Fibroblast of lung (primary cell): ENCODE results near the gene PYGO2. TPM values are rescaled to one million over a fixed set of nuclear protein-coding genes. Genes with fewer than 3 reads are reported as not detected.

Experiments used
- DNase-seq, 2 donors: peaks; one replicate each; pipeline versions ENCODE4 v3.0.0 to v3.0.0-alpha.2; 2010; ENCODE audit warnings: low read depth in 2 of 2
- H2AFZ ChIP-seq: 2 replicates; pipeline ENCODE4 v1.5.1; 2012; ENCODE audit warnings: low read length, control low read depth, inconsistent platforms
- H3K27ac ChIP-seq: 2 replicates; pipeline ENCODE4 v1.5.1; 2011; ENCODE audit warnings: low read length, control low read depth; ENCODE audit not compliant: insufficient read depth
- H3K27me3 ChIP-seq: 2 replicates; pipeline ENCODE4 v1.5.1; 2011; ENCODE audit warnings: mild to moderate bottlenecking, low read length; ENCODE audit not compliant: control insufficient read depth, insufficient read depth
- H3K36me3 ChIP-seq: 2 replicates; pipeline ENCODE4 v1.5.1; 2011; ENCODE audit warnings: low read length; ENCODE audit not compliant: control insufficient read depth, insufficient read depth
- H3K4me1 ChIP-seq: 2 replicates; pipeline ENCODE4 v1.5.1; 2011; ENCODE audit warnings: low read length; ENCODE audit not compliant: control insufficient read depth, insufficient read depth; ENCODE audit errors: extremely low read depth
- H3K4me2 ChIP-seq: 2 replicates; pipeline ENCODE4 v1.5.1; 2011; ENCODE audit warnings: low read length, control low read depth; ENCODE audit not compliant: insufficient read depth; ENCODE audit errors: extremely low read depth
- H3K4me3 ChIP-seq, 4 experiments: fragments of 200-600 bp in 1 of 4; sonication (generic) in 1 of 4; replicated peaks in 1 of 4; 2 replicates each; pipeline ENCODE4 v1.5.1; 2011 to 2016; ENCODE audit warnings: low read length in 4 of 4, low read depth in 3 of 4, mild to moderate bottlenecking in 3 of 4, control low read depth in 2 of 4, inconsistent platforms in 1 of 4, mixed read lengths in 1 of 4; ENCODE audit not compliant: insufficient read depth in 1 of 4; ENCODE audit errors: control extremely low read depth in 1 of 4
- H3K79me2 ChIP-seq: 2 replicates; pipeline ENCODE4 v1.5.1; 2012; ENCODE audit warnings: mild to moderate bottlenecking, low read length, inconsistent platforms; ENCODE audit not compliant: control insufficient read depth, insufficient read depth
- H3K9ac ChIP-seq: 2 replicates; pipeline ENCODE4 v1.5.1; 2011; ENCODE audit warnings: mild to moderate bottlenecking, low read length, control low read depth; ENCODE audit not compliant: insufficient read depth
- H3K9me3 ChIP-seq: 2 replicates; pipeline ENCODE4 v1.5.1; 2012; ENCODE audit warnings: low read depth, low read length; ENCODE audit not compliant: control insufficient read depth, insufficient read depth
- H4K20me1 ChIP-seq: 2 replicates; pipeline ENCODE4 v1.5.1; 2011; ENCODE audit warnings: low read length; ENCODE audit not compliant: control insufficient read depth, insufficient read depth; ENCODE audit errors: extremely low read depth
- EZH2 ChIP-seq: IDR thresholded peaks from 2 replicates; pipeline ENCODE4 v1.5.1; 2012; ENCODE audit warnings: low read length, control low read depth, mild to moderate bottlenecking; ENCODE audit errors: missing control alignments
- polyA plus RNA-seq, 2 donors: library from polyadenylated mRNA; depleted of rRNA in 1 of 2; stranded (reverse) in 1 of 2; unstranded in 1 of 2; fragments of >200 nt; gene quantifications; 2 replicates each; pipeline ENCODE4 v1.2.1, GENCODE V29; 2011 to 2012; ENCODE audit warnings: missing spikeins in 1 of 2
- total RNA-seq: library from RNA; depleted of rRNA; stranded (reverse); fragments of >200 nt; gene quantifications from 2 replicates; pipeline ENCODE4 v1.2.1, GENCODE V29; 2014
- TF ChIP-seq, protein P1 (sequence below), 2 donors: IDR thresholded peaks in 1 of 2; conservative IDR thresholded peaks in 1 of 2; 1 replicate in 1 of 2; 2 replicates in 1 of 2; pipeline ENCODE4 v1.5.1; 2011 to 2012; ENCODE audit warnings: low read length in 2 of 2, control low read depth in 1 of 2, inconsistent platforms in 1 of 2, low read depth in 1 of 2, mild to moderate bottlenecking in 1 of 2

The PYGO2 gene
- total and polyA plus RNA-seq, 2 donors (not counting 1 experiment from before 2014, with no cell fraction given), result 15.3 to 28.1 TPM

DNA sequence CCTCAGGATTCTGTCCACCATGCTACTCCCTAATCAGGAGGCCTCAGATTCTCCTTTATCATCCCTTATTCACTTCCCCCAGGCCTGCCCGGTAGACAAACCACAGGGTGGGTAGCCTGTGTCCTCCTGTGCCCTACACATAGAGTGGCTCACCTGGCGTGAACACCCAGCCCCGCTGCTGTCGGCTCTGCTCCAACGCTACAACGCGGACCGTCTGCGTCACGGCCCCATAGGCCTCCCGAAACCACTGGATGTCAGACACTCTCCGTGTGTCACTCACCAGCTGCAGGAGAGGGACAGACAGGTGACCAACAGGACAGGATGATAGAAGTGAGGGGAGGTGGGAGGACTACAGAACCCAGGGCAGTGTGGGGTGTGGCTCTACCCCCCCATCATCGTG, 35.4 kb downstream of the PYGO2 start:
- no peak for DNase-seq
- H3K9me3 ChIP-seq, result no peaks in the 10 kb centered on the region

GRCh38 chr1:154925335-154926170, 36.0 kb downstream of the PYGO2 start:
- Histone ChIP-seq H3K27ac (no peak overlapping the region), H2AFZ (no peak overlapping the region), H3K27me3 (no peaks in the 10 kb centered on the region), H3K9me3 (no peaks in the 10 kb centered on the region), H3K79me2 (no peaks in the 10 kb centered on the region), H4K20me1 (no peaks in the 10 kb centered on the region), H3K36me3 (peaks cover 2% of the 10 kb centered on the region), H3K4me1 (no peaks in the 10 kb centered on the region), H3K4me2 (no peak overlapping the region), H3K9ac (no peak overlapping the region), H3K4me3 (no peak overlapping the region)
- TF ChIP-seq, protein P1, sequence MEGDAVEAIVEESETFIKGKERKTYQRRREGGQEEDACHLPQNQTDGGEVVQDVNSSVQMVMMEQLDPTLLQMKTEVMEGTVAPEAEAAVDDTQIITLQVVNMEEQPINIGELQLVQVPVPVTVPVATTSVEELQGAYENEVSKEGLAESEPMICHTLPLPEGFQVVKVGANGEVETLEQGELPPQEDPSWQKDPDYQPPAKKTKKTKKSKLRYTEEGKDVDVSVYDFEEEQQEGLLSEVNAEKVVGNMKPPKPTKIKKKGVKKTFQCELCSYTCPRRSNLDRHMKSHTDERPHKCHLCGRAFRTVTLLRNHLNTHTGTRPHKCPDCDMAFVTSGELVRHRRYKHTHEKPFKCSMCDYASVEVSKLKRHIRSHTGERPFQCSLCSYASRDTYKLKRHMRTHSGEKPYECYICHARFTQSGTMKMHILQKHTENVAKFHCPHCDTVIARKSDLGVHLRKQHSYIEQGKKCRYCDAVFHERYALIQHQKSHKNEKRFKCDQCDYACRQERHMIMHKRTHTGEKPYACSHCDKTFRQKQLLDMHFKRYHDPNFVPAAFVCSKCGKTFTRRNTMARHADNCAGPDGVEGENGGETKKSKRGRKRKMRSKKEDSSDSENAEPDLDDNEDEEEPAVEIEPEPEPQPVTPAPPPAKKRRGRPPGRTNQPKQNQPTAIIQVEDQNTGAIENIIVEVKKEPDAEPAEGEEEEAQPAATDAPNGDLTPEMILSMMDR (conservative IDR thresholded peaks at IDR 0.05 in 1 of 2, IDR thresholded peaks at IDR 0.05 in 1 of 2; ENCODE audit: low read depth in 1 of 2, low read length in 2 of 2), result no peak
- no peak for TF ChIP-seq EZH2
- DNase-seq, result no peak

More for the DNA sequence above, 35.4 kb downstream of the PYGO2 start:
- TF ChIP-seq, protein P1 (conservative IDR thresholded peaks at IDR 0.05 in 1 of 2, IDR thresholded peaks at IDR 0.05 in 1 of 2; ENCODE audit: low read depth in 1 of 2, low read length in 2 of 2), result no peak
- no peak for TF ChIP-seq EZH2
- H3K4me3 ChIP-seq, result no peak overlapping the region
- H3K9ac ChIP-seq, result no peak overlapping the region
- no peak overlapping the region for H3K4me2 ChIP-seq
- H3K36me3 ChIP-seq, result peaks cover 2% of the 10 kb centered on the region
- H3K79me2 ChIP-seq, result no peaks in the 10 kb centered on the region
- no peaks in the 10 kb centered on the region for H4K20me1 ChIP-seq
- H3K27ac ChIP-seq, result no peak overlapping the region
- H3K27me3 ChIP-seq, result no peaks in the 10 kb centered on the region
- no peaks in the 10 kb centered on the region for H3K4me1 ChIP-seq
- H2AFZ ChIP-seq, result no peak overlapping the region

- Histone ChIP-seq H3K9ac (no peak overlapping the region), H2AFZ (no peak overlapping the region), H3K4me1 (no peaks in the 10 kb centered on the region), H3K27ac (no peak overlapping the region), H3K27me3 (no peaks in the 10 kb centered on the region), H3K79me2 (no peaks in the 10 kb centered on the region), H4K20me1 (no peaks in the 10 kb centered on the region), H3K9me3 (no peaks in the 10 kb centered on the region), H3K4me3 (no peak overlapping the region), H3K4me2 (no peak overlapping the region), H3K36me3 (no peaks in the 10 kb centered on the region)
- DNase-seq, result no peak
- TF ChIP-seq, protein P1 (conservative IDR thresholded peaks at IDR 0.05 in 1 of 2, IDR thresholded peaks at IDR 0.05 in 1 of 2; ENCODE audit: low read depth in 1 of 2, low read length in 2 of 2), result no peak
- TF ChIP-seq EZH2, result no peak
Observed at GRCh38 chr1:154923695-154924094, 37.9 kb downstream of the PYGO2 start.
